Testis (tissue), 5 donors: ENCODE measurements around the gene GALNT12. TPM values are rescaled to one million over a fixed set of nuclear protein-coding genes. Genes with fewer than 3 reads are reported as not detected.

Experiments
- DNase-seq: peaks from one replicate; pipeline ENCODE4 v3.0.0-alpha.2; 2019
- H3K27ac ChIP-seq, 2 donors: fragments of 200-600 bp; sonication (generic); one replicate each; pipeline ENCODE4 v1.5.1; 2019
- H3K27me3 ChIP-seq: fragments of 200-600 bp; sonication (generic); one replicate; pipeline ENCODE4 v1.5.1; 2019
- H3K36me3 ChIP-seq: fragments of 200-600 bp; sonication (generic); one replicate; pipeline ENCODE4 v1.5.1; 2017; ENCODE audit warnings: low read depth; ENCODE audit errors: missing control alignments
- H3K4me1 ChIP-seq: fragments of 200-600 bp; sonication (generic); one replicate; pipeline ENCODE4 v1.5.1; 2019
- H3K4me3 ChIP-seq, 2 donors: fragments of 200-600 bp; sonication (generic); one replicate each; pipeline ENCODE4 v1.5.1; 2017 to 2019
- H3K9me3 ChIP-seq: fragments of 200-600 bp; sonication (generic); one replicate; pipeline ENCODE4 v1.5.1; 2017
- POLR2A ChIP-seq: fragments of 450-650 bp; IDR thresholded peaks from one replicate; pipeline ENCODE4 v1.6.1; 2017; ENCODE audit warnings: antibody characterized with exemption, mild to moderate bottlenecking, moderate library complexity
- WGBS, 2 donors: methylation state at CpG; one replicate each; pipeline ENCODE4 v1.1.5; 2018; 5-methylcytosine and 5-hydroxymethylcytosine counted together
- intact Hi-C: fragments of 100-400 bp; cut with DNase I; formaldehyde crosslinking; loops from one replicate; pipeline ENCODE4 v1.15.1; 2023; ENCODE audit warnings: low total_unique reads
- long read RNA-seq, 2 donors: transcript quantifications; one replicate each; lab custom pipeline, GENCODE V29; 2026
- polyA plus RNA-seq: library from polyadenylated mRNA; stranded (reverse); fragments of 350-450 nt; fragmentation: Illumina TruSeq; extraction: RNeasy Lipid Tissue Mini Kit (QIAGEN cat#74804); gene quantifications from one replicate; pipeline ENCODE4 v1.2.3, GENCODE V29; 2014; ENCODE audit warnings: low read depth, low replicate concordance; ENCODE audit not compliant: insufficient read depth
- total RNA-seq, 2 donors: library from RNA; depleted of rRNA; stranded (reverse); fragments of >200 nt; gene quantifications; one replicate each; pipeline ENCODE4 v1.2.3, GENCODE V29; 2016
- TF ChIP-seq, protein P1 (sequence below), 3 experiments: fragments of 450-650 bp in 2 of 3; fragments of 200-600 bp in 1 of 3; sonication (generic) in 1 of 3; IDR thresholded peaks; one replicate each; pipeline ENCODE4 v1.5.1; 2016 to 2019; ENCODE audit warnings: antibody characterized with exemption in 3 of 3, mild to moderate bottlenecking in 2 of 3, moderate library complexity in 1 of 3

The GALNT12 gene, protein sequence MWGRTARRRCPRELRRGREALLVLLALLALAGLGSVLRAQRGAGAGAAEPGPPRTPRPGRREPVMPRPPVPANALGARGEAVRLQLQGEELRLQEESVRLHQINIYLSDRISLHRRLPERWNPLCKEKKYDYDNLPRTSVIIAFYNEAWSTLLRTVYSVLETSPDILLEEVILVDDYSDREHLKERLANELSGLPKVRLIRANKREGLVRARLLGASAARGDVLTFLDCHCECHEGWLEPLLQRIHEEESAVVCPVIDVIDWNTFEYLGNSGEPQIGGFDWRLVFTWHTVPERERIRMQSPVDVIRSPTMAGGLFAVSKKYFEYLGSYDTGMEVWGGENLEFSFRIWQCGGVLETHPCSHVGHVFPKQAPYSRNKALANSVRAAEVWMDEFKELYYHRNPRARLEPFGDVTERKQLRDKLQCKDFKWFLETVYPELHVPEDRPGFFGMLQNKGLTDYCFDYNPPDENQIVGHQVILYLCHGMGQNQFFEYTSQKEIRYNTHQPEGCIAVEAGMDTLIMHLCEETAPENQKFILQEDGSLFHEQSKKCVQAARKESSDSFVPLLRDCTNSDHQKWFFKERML
- total RNA-seq (1 to 10 TPM; 6.9 to 8.0 TPM), polyA plus RNA-seq (7.5 TPM)
- long read RNA-seq, donor 1, result 0 reads
- long read RNA-seq, donor 2, partial matches to known transcripts, result 0 of 1 reads
- long read RNA-seq, donor 2, other reads (novel, unspliced or antisense), result 0 of 1 reads

DNA sequence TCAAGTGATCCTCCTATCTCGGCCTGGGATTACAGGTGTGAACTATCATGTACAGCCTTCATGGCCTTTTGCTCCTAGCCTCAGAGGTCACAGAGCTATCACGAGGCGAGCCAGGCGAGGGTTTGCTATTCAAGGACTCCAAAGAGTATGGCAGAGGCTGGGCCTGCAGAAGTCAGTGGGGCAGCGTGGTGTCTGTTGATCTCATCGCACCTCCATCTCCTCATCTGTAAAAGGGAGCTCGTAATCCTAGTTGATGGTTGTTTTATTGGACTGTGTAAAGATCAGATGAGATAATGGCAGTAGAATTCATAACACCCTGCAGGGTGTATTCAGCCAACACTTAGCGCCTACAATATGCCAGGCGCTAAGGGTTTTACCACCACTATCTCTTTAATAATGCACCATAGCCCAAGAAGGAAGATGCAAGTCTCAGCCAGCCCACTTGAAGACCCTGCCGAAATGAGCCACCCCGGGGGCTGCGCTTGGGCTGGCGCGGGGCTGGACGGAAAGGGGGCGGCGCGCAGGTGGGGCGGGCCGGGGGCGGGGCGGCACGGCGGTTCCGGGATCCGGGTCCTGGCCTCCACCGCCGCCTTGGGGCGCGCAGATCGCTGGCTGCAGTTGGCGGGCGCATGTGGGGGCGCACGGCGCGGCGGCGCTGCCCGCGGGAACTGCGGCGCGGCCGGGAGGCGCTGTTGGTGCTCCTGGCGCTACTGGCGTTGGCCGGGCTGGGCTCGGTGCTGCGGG lies at the start of gene GALNT12:
Gene GALNT12, plus strand, starts transcription at position 601 of the 744 bp plus-strand sequence. Its CDS starts 29 bp downstream, at position 630.
- TF ChIP-seq, protein P1, sequence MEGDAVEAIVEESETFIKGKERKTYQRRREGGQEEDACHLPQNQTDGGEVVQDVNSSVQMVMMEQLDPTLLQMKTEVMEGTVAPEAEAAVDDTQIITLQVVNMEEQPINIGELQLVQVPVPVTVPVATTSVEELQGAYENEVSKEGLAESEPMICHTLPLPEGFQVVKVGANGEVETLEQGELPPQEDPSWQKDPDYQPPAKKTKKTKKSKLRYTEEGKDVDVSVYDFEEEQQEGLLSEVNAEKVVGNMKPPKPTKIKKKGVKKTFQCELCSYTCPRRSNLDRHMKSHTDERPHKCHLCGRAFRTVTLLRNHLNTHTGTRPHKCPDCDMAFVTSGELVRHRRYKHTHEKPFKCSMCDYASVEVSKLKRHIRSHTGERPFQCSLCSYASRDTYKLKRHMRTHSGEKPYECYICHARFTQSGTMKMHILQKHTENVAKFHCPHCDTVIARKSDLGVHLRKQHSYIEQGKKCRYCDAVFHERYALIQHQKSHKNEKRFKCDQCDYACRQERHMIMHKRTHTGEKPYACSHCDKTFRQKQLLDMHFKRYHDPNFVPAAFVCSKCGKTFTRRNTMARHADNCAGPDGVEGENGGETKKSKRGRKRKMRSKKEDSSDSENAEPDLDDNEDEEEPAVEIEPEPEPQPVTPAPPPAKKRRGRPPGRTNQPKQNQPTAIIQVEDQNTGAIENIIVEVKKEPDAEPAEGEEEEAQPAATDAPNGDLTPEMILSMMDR (IDR thresholded peaks at IDR 0.05), result no peak
- no peak for TF ChIP-seq POLR2A
- Histone ChIP-seq H3K27ac (no peak within 1 kb of the TSS), H3K36me3 (no peaks in the 10 kb centered on the region), H3K27me3 (no peaks in the 10 kb centered on the region), H3K4me1 (no peaks in the 10 kb centered on the region), H3K4me3 (peak within 1 kb of the TSS; percentile 42 to 47), H3K9me3 (no peaks in the 10 kb centered on the region)
- DNase-seq, result no peak
- intact Hi-C loops, result no loop called here
- WGBS, 2 donors, result 9 to 39% methylated on average over 8 to 45 of the region's 51 CpGs

DNA sequence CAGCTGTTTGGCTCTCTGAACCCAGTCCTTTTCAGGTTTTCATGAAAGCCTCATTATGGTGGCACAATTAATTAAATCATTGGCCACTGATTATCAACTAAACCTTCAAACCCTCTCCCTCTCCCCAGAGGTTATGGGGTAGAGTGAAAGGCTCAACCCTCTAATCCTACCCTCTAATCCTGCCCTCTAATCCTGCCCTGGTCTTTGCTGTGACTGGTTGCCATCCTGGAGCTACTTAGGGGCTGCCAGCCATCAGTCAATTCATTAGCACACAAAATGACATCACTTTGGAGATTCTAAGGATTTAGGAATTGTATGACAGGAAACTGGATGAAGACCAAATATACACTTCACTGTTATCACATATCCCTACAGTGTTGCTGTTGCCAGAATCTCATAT lies 47.2 kb upstream of the GALNT12 start:
- TF ChIP-seq, protein P1 (IDR thresholded peaks at IDR 0.05), result no peak
- no peak for TF ChIP-seq POLR2A
- Histone ChIP-seq H3K27me3 (no peaks in the 10 kb centered on the region), H3K27ac (no peak overlapping the region)

GRCh38 chr9:98763986-98764745 lies 43.3 kb upstream of the GALNT12 start:
- H3K27ac ChIP-seq, result no peak overlapping the region
- no peaks in the 10 kb centered on the region for H3K36me3 ChIP-seq
- TF ChIP-seq POLR2A, result no peak
- TF ChIP-seq, protein P1 (IDR thresholded peaks at IDR 0.05), result no peak
- H3K4me1 ChIP-seq, result no peaks in the 10 kb centered on the region
- intact Hi-C loops, result no loop called here
- no peaks in the 10 kb centered on the region for H3K9me3 ChIP-seq
- WGBS, 2 donors, result 93 to 98% methylated on average over 3 of the region's 3 CpGs
- DNase-seq, result no peak
- H3K27me3 ChIP-seq, result no peaks in the 10 kb centered on the region
- H3K4me3 ChIP-seq, result no peak overlapping the region

More for the DNA sequence above, 47.2 kb upstream of the GALNT12 start:
- Histone ChIP-seq H3K9me3 (no peaks in the 10 kb centered on the region), H3K36me3 (no peaks in the 10 kb centered on the region), H3K4me3 (no peak overlapping the region), H3K4me1 (no peaks in the 10 kb centered on the region)
- intact Hi-C loops, result no loop called here
- DNase-seq, result no peak

GRCh38 chr9:98765256-98765655 lies 42.2 kb upstream of the GALNT12 start:
- no peaks in the 10 kb centered on the region for H3K27me3 ChIP-seq
- H3K4me1 ChIP-seq, result no peaks in the 10 kb centered on the region
- no peaks in the 10 kb centered on the region for H3K9me3 ChIP-seq
- no peaks in the 10 kb centered on the region for H3K36me3 ChIP-seq
- 89 to 96% methylated on average over 1 of the region's 1 CpG for WGBS, 2 donors
- TF ChIP-seq, protein P1 (IDR thresholded peaks at IDR 0.05), result no peak
- no peak for TF ChIP-seq POLR2A
- H3K27ac ChIP-seq, result no peak overlapping the region
- H3K4me3 ChIP-seq, result no peak overlapping the region
- no peak for DNase-seq
- intact Hi-C loops, result no loop called here
